Panc1 (cell line): ENCODE measurements around the gene MRPS2. TPM values are rescaled to one million over a fixed set of nuclear protein-coding genes. Genes with fewer than 3 reads are reported as not detected.

Experiments used
- ATAC-seq: fragments of 200-7000 bp; cut with Tn5 transposase; 2 replicates; pipeline ENCODE4 v1.9.1; 2020; ENCODE audit warnings: mild to moderate bottlenecking, moderate library complexity
- BruUV-seq: library from RNA; stranded (reverse); fragments of 400-500 nt; replicated peaks from 2 replicates; lab custom pipeline; 2021; lab: Mats Ljungman, UMichigan
- CTCF ChIA-PET: fragments of 300-600 bp; sonication (Branson Sonifier 250); formaldehyde crosslinking; loops from one replicate; lab custom pipeline; 2022; ENCODE audit warnings: antibody characterized with exemption; lab: Charles Lee
- POLR2A ChIA-PET: fragments of 300-600 bp; sonication (Branson Sonifier 250); formaldehyde crosslinking; loops from one replicate; lab custom pipeline; 2022; ENCODE audit warnings: antibody characterized with exemption; lab: Charles Lee
- DNase-seq: peaks from one replicate; pipeline ENCODE4 v3.0.0-alpha.2; 2010; ENCODE audit warnings: low read depth, low spot score
- H3K27ac ChIP-seq: 2 replicates; pipeline ENCODE4 v1.5.1; 2011; ENCODE audit warnings: mild to moderate bottlenecking, low read length, inconsistent platforms
- H3K27me3 ChIP-seq: fragments of 200-500 bp; sonication (Bioruptor generic); 2 replicates; pipeline ENCODE4 v1.6.0; 2014; ENCODE audit warnings: low read length, inconsistent platforms; ENCODE audit not compliant: control insufficient read depth, insufficient read depth
- H3K36me3 ChIP-seq: fragments of 200-500 bp; sonication (Bioruptor generic); 2 replicates; pipeline ENCODE4 v1.5.1; 2014; ENCODE audit warnings: inconsistent platforms, mild to moderate bottlenecking, low read length, moderate library complexity; ENCODE audit not compliant: control insufficient read depth, insufficient read depth
- H3K4me1 ChIP-seq: 2 replicates; pipeline ENCODE4 v1.5.1; 2011; ENCODE audit warnings: inconsistent platforms, mild to moderate bottlenecking, low read length, moderate library complexity; ENCODE audit not compliant: control insufficient read depth, insufficient read depth
- H3K4me3 ChIP-seq, 2 experiments: 2 replicates each; pipeline ENCODE4 v1.5.1; 2011 to 2012; ENCODE audit warnings: low read depth in 2 of 2, low read length in 2 of 2, mild to moderate bottlenecking in 2 of 2, inconsistent platforms in 1 of 2, moderate library complexity in 1 of 2
- H3K9me3 ChIP-seq: fragments of 200-500 bp; sonication (Bioruptor generic); 2 replicates; pipeline ENCODE4 v1.5.1; 2014; ENCODE audit warnings: low read depth, mild to moderate bottlenecking, inconsistent platforms, low read length, moderate library complexity; ENCODE audit not compliant: control insufficient read depth, insufficient read depth
- CTCF ChIP-seq: fragments of 450-650 bp; IDR thresholded peaks from 2 replicates; pipeline ENCODE4 v1.5.1; 2017; ENCODE audit warnings: mild to moderate bottlenecking
- POLR2AphosphoS5 ChIP-seq: IDR thresholded peaks from 2 replicates; pipeline ENCODE4 v1.6.1; 2012; ENCODE audit warnings: mild to moderate bottlenecking, low read depth, low read length, moderate library complexity
- REST ChIP-seq, 2 experiments: IDR thresholded peaks; 2 replicates each; pipeline ENCODE4 v1.6.1; 2011 to 2012; ENCODE audit warnings: low read depth in 2 of 2, control low read depth in 1 of 2, low read length in 1 of 2, mild to moderate bottlenecking in 1 of 2, moderate library complexity in 1 of 2; ENCODE audit not compliant: insufficient read depth in 1 of 2
- SIN3A ChIP-seq: IDR thresholded peaks from 2 replicates; pipeline ENCODE4 v1.6.1; 2012; ENCODE audit warnings: low read depth, mild to moderate bottlenecking, low read length, moderate library complexity, borderline replicate concordance; ENCODE audit not compliant: insufficient read depth
- TCF7L2 ChIP-seq: IDR thresholded peaks from 2 replicates; pipeline ENCODE4 v1.6.1; 2011; ENCODE audit warnings: mild to moderate bottlenecking, low read depth, low read length, inconsistent platforms
- in situ Hi-C: cut with HindIII; loops from 2 replicates; pipeline ENCODE4 v1.10.0; 2016; ENCODE audit warnings: low sequenced_read_pairs, low pct_unique_long_range_greater_than_20kb
- intact Hi-C: fragments of 100-400 bp; cut with micrococcal nuclease; formaldehyde crosslinking; loops from one replicate; pipeline ENCODE4 v1.10.0; 2022; ENCODE audit not compliant: unreplicated experiment
- total RNA-seq: library from RNA; stranded (reverse); gene quantifications from one replicate; pipeline ENCODE4 v1.2.1, GENCODE V29; 2021; ENCODE audit not compliant: unreplicated experiment

MRPS2 gene
- total RNA-seq, 1 experiment from 2014 or later: 33.5 TPM

GRCh38 chr9:135484460-135485277 lies 15.8 kb upstream of the MRPS2 start:
- no peak for ATAC-seq
- Histone ChIP-seq H3K36me3 (peaks cover 3% of the 10 kb centered on the region), H3K9me3 (no peaks in the 10 kb centered on the region), H3K27ac (no peak overlapping the region), H3K4me3 (no peak overlapping the region), H3K27me3 (no peaks in the 10 kb centered on the region), H3K4me1 (no peaks in the 10 kb centered on the region)
- DNase-seq: no peak
- no TSS peak for BruUV-seq
- CTCF ChIA-PET: no interaction called here
- TF ChIP-seq REST (IDR thresholded peaks at IDR 0.05; ENCODE audit: insufficient read depth in 1 of 2, low read depth in 2 of 2, low read length in 1 of 2) (no peak), TCF7L2 (no peak), SIN3A (no peak), POLR2AphosphoS5 (no peak), CTCF (no peak)
- POLR2A ChIA-PET: no interaction called here
- in situ Hi-C loops: no loop called here
- intact Hi-C loops: no loop called here

- Histone ChIP-seq H3K27ac (no peak overlapping the region), H3K4me1 (no peaks in the 10 kb centered on the region), H3K4me3 (no peak overlapping the region), H3K27me3 (no peaks in the 10 kb centered on the region), H3K9me3 (no peaks in the 10 kb centered on the region), H3K36me3 (peaks cover 3% of the 10 kb centered on the region)
- DNase-seq: no peak
- ChIA-PET POLR2A (no interaction called here), CTCF (no interaction called here)
- BruUV-seq: no TSS peak
- TF ChIP-seq POLR2AphosphoS5: no peak
- TF ChIP-seq CTCF: no peak
- no peak for TF ChIP-seq REST (IDR thresholded peaks at IDR 0.05; ENCODE audit: insufficient read depth in 1 of 2, low read depth in 2 of 2, low read length in 1 of 2)
- TF ChIP-seq TCF7L2: no peak
- TF ChIP-seq SIN3A: no peak
- in situ Hi-C loops: no loop called here
- intact Hi-C loops: no loop called here
- no peak for ATAC-seq
Measured at GRCh38 chr9:135485385-135485784, 15.1 kb upstream of the MRPS2 start.
